Suprapubic skin (tissue), 4 donors: ENCODE data around the gene CA9. TPM values are rescaled to one million over a fixed set of nuclear protein-coding genes. Genes with fewer than 3 reads are reported as not detected.
A peak's percentile ranks its signal among the peaks of the same experiment; 100 is the strongest.

ENCODE experiments used
- DNase-seq, 2 donors: peaks; one replicate each; pipeline ENCODE4 v3.0.0-alpha.2; 2019; ENCODE audit warnings: low spot score in 2 of 2
- H3K27ac ChIP-seq: fragments of 200-600 bp; sonication (generic); one replicate; pipeline ENCODE4 v1.5.1; 2019
- H3K27me3 ChIP-seq: fragments of 200-600 bp; sonication (generic); one replicate; pipeline ENCODE4 v1.5.1; 2019
- H3K36me3 ChIP-seq: fragments of 200-600 bp; sonication (generic); one replicate; pipeline ENCODE4 v1.5.1; 2019
- H3K4me1 ChIP-seq: fragments of 200-600 bp; sonication (generic); one replicate; pipeline ENCODE4 v1.5.1; 2019
- H3K4me3 ChIP-seq: fragments of 200-600 bp; sonication (generic); one replicate; pipeline ENCODE4 v1.5.1; 2019; ENCODE audit warnings: mild to moderate bottlenecking
- H3K9me3 ChIP-seq: fragments of 200-600 bp; sonication (generic); one replicate; pipeline ENCODE4 v1.5.1; 2019
- CTCF ChIP-seq, 2 donors: fragments of 200-600 bp in 1 of 2; fragments of 450-650 bp in 1 of 2; sonication (generic) in 1 of 2; IDR thresholded peaks; one replicate each; pipeline ENCODE4 v1.5.1; 2016 to 2019; ENCODE audit warnings: antibody characterized with exemption in 2 of 2, mild to moderate bottlenecking in 1 of 2, moderate library complexity in 1 of 2
- EP300 ChIP-seq: sonication (generic); formaldehyde crosslinking; IDR thresholded peaks from one replicate; pipeline ENCODE4 v1.6.1; 2017; ENCODE audit warnings: antibody characterized with exemption
- POLR2A ChIP-seq, 2 donors: fragments of 450-650 bp; IDR thresholded peaks; one replicate each; pipeline ENCODE4 v1.6.1; 2017; ENCODE audit warnings: antibody characterized with exemption in 2 of 2, mild to moderate bottlenecking in 2 of 2, moderate library complexity in 2 of 2
- POLR2AphosphoS5 ChIP-seq, 3 donors: sonication (generic); formaldehyde crosslinking; IDR thresholded peaks; one replicate each; pipeline ENCODE4 v1.6.1; 2017; ENCODE audit warnings: antibody characterized with exemption in 3 of 3
- WGBS: methylation state at CpG from one replicate; pipeline ENCODE4 v1.1.5; 2018; 5-methylcytosine and 5-hydroxymethylcytosine counted together
- total RNA-seq, 4 donors: library from RNA; depleted of rRNA; stranded (reverse); fragments of >200 nt; gene quantifications; one replicate each; pipeline ENCODE4 v1.1.0, GENCODE V29; 2016

The CA9 gene
- total RNA-seq, 4 donors from 2014 or later, result 2.1 to 5.7 (median 2.8) TPM; not detected in 1

GRCh38 chr9:35729700-35730485 lies 56.2 kb downstream of the CA9 start:
- WGBS, result 23% methylated on average over 6 of the region's 6 CpGs
- DNase-seq, result no peak

GRCh38 chr9:35730486-35730854 lies 56.7 kb downstream of the CA9 start:
- Histone ChIP-seq H3K9me3 (no peaks in the 10 kb centered on the region), H3K4me3 (peak overlapping the region; percentile 65), H3K36me3 (peaks cover 13% of the 10 kb centered on the region), H3K4me1 (peaks cover 59% of the 10 kb centered on the region), H3K27ac (peak overlapping the region; percentile 96), H3K27me3 (no peaks in the 10 kb centered on the region)
- no peak for DNase-seq
- 81% methylated on average over 2 of the region's 2 CpGs for WGBS
- no peak for TF ChIP-seq POLR2A (IDR thresholded peaks at IDR 0.05)
- no peak for TF ChIP-seq POLR2AphosphoS5 (IDR thresholded peaks at IDR 0.05)
- TF ChIP-seq EP300, result no peak
- no peak for TF ChIP-seq CTCF (IDR thresholded peaks at IDR 0.05)

More at GRCh38 chr9:35729700-35730485, 56.2 kb downstream of the CA9 start:
- Histone ChIP-seq H3K4me1 (peaks cover 59% of the 10 kb centered on the region), H3K36me3 (peaks cover 13% of the 10 kb centered on the region), H3K27ac (peak overlapping the region; percentile 96), H3K27me3 (no peaks in the 10 kb centered on the region), H3K9me3 (no peaks in the 10 kb centered on the region), H3K4me3 (peak overlapping the region; percentile 65)
- TF ChIP-seq POLR2A (IDR thresholded peaks at IDR 0.05) (no peak), CTCF (IDR thresholded peaks at IDR 0.05) (peak; percentile 38 to 41), POLR2AphosphoS5 (IDR thresholded peaks at IDR 0.05) (no peak)

Other genes starting within 250 kb of the CA9 start
- 10 to 100 TPM; 17.5 to 22.3 (median 19.0) TPM for gene RUSC2, start 183.8 kb upstream of the CA9 start, total RNA-seq
- 10 to 100 TPM; 34.1 to 50.7 (median 46.5) TPM for gene TESK1, start 68.7 kb upstream of the CA9 start, total RNA-seq
- 10 to 100 TPM in 1 of 4 donors, 1 to 10 TPM in 3; 1.9 to 16.7 (median 4.9) TPM for gene CD72, start 55.5 kb upstream of the CA9 start, total RNA-seq
- 1 to 10 TPM in 1 of 4 donors, not detected in 3; 2.9 TPM for gene SIT1, start 23.0 kb upstream of the CA9 start, total RNA-seq
- gene RMRP, start 15.9 kb upstream of the CA9 start, total RNA-seq, result over 10,000 TPM in 2 of 4 donors, 1,000 to 10,000 TPM in 2; 1,246 to 15,173 (median 11,383) TPM
- gene CCDC107, start 15.6 kb upstream of the CA9 start, total RNA-seq, result 10 to 100 TPM in 1 of 4 donors, 1 to 10 TPM in 3; 5.0 to 13.2 (median 9.6) TPM
- gene ARHGEF39, start 8.7 kb upstream of the CA9 start, total RNA-seq, result 10 to 100 TPM in 1 of 4 donors, 1 to 10 TPM in 1, under 1 TPM in 2; 0.34 to 11.3 (median 1.9) TPM
- gene TPM2, start 16.0 kb downstream of the CA9 start, total RNA-seq, result 100 to 1,000 TPM in 1 of 4 donors, 10 to 100 TPM in 3; 40.6 to 105 (median 56.7) TPM
- 100 to 1,000 TPM; 126 to 179 (median 152) TPM for gene TLN1, start 58.3 kb downstream of the CA9 start, total RNA-seq
- gene CREB3, start 58.7 kb downstream of the CA9 start, total RNA-seq, result 10 to 100 TPM; 18.8 to 24.1 (median 23.1) TPM
- gene GBA2, start 75.3 kb downstream of the CA9 start, total RNA-seq, result 100 to 1,000 TPM in 1 of 4 donors, 10 to 100 TPM in 3; 46.6 to 123 (median 73.5) TPM
- 10 to 100 TPM; 20.2 to 34.7 (median 27.7) TPM for gene RGP1, start 75.4 kb downstream of the CA9 start, total RNA-seq
- not detected for gene MSMP, start 80.3 kb downstream of the CA9 start, total RNA-seq
- 10 to 100 TPM in 3 of 4 donors, 1 to 10 TPM in 1; 8.4 to 26.1 (median 18.2) TPM for gene NPR2, start 117.7 kb downstream of the CA9 start, total RNA-seq
- under 1 TPM in 3 of 4 donors, not detected in 1; 0.47 to 0.53 (median 0.52) TPM for gene SPAG8, start 138.3 kb downstream of the CA9 start, total RNA-seq
- 10 to 100 TPM in 3 of 4 donors, 1 to 10 TPM in 1; 9.5 to 34.9 (median 25.3) TPM for gene HINT2, start 141.1 kb downstream of the CA9 start, total RNA-seq
- gene FAM221B, start 154.8 kb downstream of the CA9 start, total RNA-seq, result not detected
- 10 to 100 TPM in 1 of 4 donors, 1 to 10 TPM in 3; 5.0 to 11.7 (median 8.0) TPM for gene TMEM8B, start 155.3 kb downstream of the CA9 start, total RNA-seq
- gene OR13J1, start 196.5 kb downstream of the CA9 start, total RNA-seq, result not detected
- 1 to 10 TPM; 1.2 to 5.8 (median 2.9) TPM for gene HRCT1, start 232.3 kb downstream of the CA9 start, total RNA-seq
- gene SPAAR, start 235.6 kb downstream of the CA9 start, total RNA-seq, result 1 to 10 TPM in 2 of 4 donors, under 1 TPM in 1, not detected in 1; 0.49 to 1.3 (median 1.1) TPM